Vagina (tissue), 2 donors: ENCODE measurements around the gene NEB. TPM values are rescaled to one million over a fixed set of nuclear protein-coding genes. Genes with fewer than 3 reads are reported as not detected.

ENCODE experiments used
- DNase-seq, 2 donors: peaks; one replicate each; pipeline ENCODE4 v3.0.0-alpha.2; 2017; ENCODE audit errors: extremely low spot score in 2 of 2
- H3K27ac ChIP-seq: fragments of 200-600 bp; sonication (generic); one replicate; pipeline ENCODE4 v1.5.1; 2019
- H3K27me3 ChIP-seq: fragments of 200-600 bp; sonication (generic); one replicate; pipeline ENCODE4 v1.5.1; 2019
- H3K36me3 ChIP-seq, 2 donors: fragments of 200-600 bp; sonication (generic); one replicate each; pipeline ENCODE4 v1.5.1; 2017 to 2019
- H3K4me1 ChIP-seq: fragments of 200-600 bp; sonication (generic); one replicate; pipeline ENCODE4 v1.5.1; 2019
- H3K4me3 ChIP-seq, 2 donors: fragments of 200-600 bp; sonication (generic); 1 replicate in 1 of 2; 2 replicates in 1 of 2; pipeline ENCODE4 v1.5.1; 2016 to 2019
- H3K9me3 ChIP-seq: fragments of 200-600 bp; sonication (generic); one replicate; pipeline ENCODE4 v1.5.1; 2019
- POLR2A ChIP-seq, 2 donors: fragments of 450-650 bp; IDR thresholded peaks; one replicate each; pipeline ENCODE4 v1.6.1; 2017; ENCODE audit warnings: antibody characterized with exemption in 2 of 2, mild to moderate bottlenecking in 2 of 2, moderate library complexity in 2 of 2
- POLR2AphosphoS5 ChIP-seq, 2 donors: sonication (generic); formaldehyde crosslinking; IDR thresholded peaks; one replicate each; pipeline ENCODE4 v1.9.0; 2017; ENCODE audit warnings: antibody characterized with exemption in 2 of 2, mild to moderate bottlenecking in 2 of 2, low read depth in 1 of 2; ENCODE audit not compliant: insufficient read depth in 1 of 2
- intact Hi-C: fragments of 100-400 bp; cut with DNase I; formaldehyde crosslinking; loops from one replicate; pipeline ENCODE4 v1.15.1; 2023
- total RNA-seq: library from RNA; depleted of rRNA; stranded (reverse); fragments of >200 nt; gene quantifications from one replicate; pipeline ENCODE4 v1.2.3, GENCODE V29; 2016
- TF ChIP-seq, protein P1 (sequence below), 3 experiments: fragments of 450-650 bp in 2 of 3; fragments of 200-600 bp in 1 of 3; sonication (generic) in 1 of 3; IDR thresholded peaks; one replicate each; pipeline ENCODE4 v1.5.1; 2017 to 2019; ENCODE audit warnings: antibody characterized with exemption in 3 of 3, mild to moderate bottlenecking in 2 of 3, moderate library complexity in 2 of 3

The NEB gene
- total RNA-seq, 1 donor from 2014 or later = 0.98 TPM

DNA sequence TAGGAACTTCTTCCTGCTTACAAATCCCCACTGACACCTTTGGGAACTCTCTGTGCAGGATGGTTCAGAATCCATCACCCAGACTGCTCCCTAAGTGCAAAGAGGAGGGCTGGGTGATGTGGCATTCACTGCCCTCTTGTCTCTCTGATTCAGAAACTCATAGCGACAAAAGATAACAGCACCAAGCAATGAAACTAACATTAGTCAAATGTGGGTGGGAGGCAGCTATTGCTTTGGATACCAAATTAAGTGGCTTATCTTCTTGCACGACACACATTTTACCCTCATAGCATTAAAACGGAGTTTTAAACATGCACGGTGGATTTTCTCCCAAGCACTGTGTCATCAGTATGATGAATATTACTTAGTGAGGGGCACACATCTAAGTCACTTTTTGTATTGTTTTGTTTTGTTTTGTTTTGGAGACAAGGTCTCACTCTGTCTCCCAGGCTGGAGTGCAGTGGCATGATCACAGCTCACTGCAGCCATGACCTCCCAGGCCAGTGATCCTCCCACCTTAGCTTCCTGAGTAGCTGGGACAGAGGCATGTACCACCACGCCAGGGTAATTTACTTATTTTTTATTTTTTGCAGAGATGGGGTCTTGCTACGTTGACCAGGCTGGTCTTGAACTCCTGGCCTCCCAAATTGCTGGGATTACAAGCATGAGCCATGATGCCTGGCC is 40.9 kb upstream of the NEB start:
- no peaks in the 10 kb centered on the region for H3K27me3 ChIP-seq
- no peak for DNase-seq
- H3K4me3 ChIP-seq = no peak overlapping the region
- no peaks in the 10 kb centered on the region for H3K36me3 ChIP-seq
- H3K4me1 ChIP-seq = peaks cover 10% of the 10 kb centered on the region
- H3K27ac ChIP-seq = no peak overlapping the region
- TF ChIP-seq POLR2AphosphoS5 (IDR thresholded peaks at IDR 0.05; ENCODE audit: insufficient read depth in 1 of 2, low read depth in 1 of 2) = no peak
- no peak for TF ChIP-seq POLR2A (IDR thresholded peaks at IDR 0.05)
- TF ChIP-seq, protein P1, sequence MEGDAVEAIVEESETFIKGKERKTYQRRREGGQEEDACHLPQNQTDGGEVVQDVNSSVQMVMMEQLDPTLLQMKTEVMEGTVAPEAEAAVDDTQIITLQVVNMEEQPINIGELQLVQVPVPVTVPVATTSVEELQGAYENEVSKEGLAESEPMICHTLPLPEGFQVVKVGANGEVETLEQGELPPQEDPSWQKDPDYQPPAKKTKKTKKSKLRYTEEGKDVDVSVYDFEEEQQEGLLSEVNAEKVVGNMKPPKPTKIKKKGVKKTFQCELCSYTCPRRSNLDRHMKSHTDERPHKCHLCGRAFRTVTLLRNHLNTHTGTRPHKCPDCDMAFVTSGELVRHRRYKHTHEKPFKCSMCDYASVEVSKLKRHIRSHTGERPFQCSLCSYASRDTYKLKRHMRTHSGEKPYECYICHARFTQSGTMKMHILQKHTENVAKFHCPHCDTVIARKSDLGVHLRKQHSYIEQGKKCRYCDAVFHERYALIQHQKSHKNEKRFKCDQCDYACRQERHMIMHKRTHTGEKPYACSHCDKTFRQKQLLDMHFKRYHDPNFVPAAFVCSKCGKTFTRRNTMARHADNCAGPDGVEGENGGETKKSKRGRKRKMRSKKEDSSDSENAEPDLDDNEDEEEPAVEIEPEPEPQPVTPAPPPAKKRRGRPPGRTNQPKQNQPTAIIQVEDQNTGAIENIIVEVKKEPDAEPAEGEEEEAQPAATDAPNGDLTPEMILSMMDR (IDR thresholded peaks at IDR 0.05) = no peak
- intact Hi-C loops = no loop called here
- no peaks in the 10 kb centered on the region for H3K9me3 ChIP-seq

DNA sequence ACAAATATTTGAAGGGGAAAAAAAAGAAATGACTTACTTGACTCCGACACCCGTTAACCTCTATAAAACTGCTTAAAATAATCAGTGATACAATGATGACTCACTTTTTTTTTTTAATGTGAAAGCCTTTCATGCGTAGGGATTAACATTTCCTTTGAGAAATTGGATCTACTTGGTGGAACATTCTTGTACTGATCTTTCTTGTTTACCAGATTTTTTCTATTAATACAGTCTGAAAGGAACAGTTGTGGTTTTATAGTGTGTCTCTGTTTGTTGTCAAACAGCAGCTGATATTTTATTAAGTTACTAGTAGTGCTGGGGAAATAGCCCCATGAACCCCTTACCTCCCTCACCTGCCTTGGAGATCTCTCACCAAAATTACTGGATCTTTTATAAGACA is 40.2 kb upstream of the NEB start:
- H3K9me3 ChIP-seq = no peaks in the 10 kb centered on the region
- TF ChIP-seq POLR2AphosphoS5 (IDR thresholded peaks at IDR 0.05; ENCODE audit: insufficient read depth in 1 of 2, low read depth in 1 of 2) (peak; percentile 13 to 43), POLR2A (IDR thresholded peaks at IDR 0.05) (no peak)
- TF ChIP-seq, protein P1 (IDR thresholded peaks at IDR 0.05) = no peak
- H3K4me3 ChIP-seq = no peak overlapping the region
- H3K36me3 ChIP-seq = no peaks in the 10 kb centered on the region
- DNase-seq = no peak
- intact Hi-C loops = no loop called here
- H3K27me3 ChIP-seq = no peaks in the 10 kb centered on the region
- no peak overlapping the region for H3K27ac ChIP-seq
- H3K4me1 ChIP-seq = peaks cover 10% of the 10 kb centered on the region

DNA sequence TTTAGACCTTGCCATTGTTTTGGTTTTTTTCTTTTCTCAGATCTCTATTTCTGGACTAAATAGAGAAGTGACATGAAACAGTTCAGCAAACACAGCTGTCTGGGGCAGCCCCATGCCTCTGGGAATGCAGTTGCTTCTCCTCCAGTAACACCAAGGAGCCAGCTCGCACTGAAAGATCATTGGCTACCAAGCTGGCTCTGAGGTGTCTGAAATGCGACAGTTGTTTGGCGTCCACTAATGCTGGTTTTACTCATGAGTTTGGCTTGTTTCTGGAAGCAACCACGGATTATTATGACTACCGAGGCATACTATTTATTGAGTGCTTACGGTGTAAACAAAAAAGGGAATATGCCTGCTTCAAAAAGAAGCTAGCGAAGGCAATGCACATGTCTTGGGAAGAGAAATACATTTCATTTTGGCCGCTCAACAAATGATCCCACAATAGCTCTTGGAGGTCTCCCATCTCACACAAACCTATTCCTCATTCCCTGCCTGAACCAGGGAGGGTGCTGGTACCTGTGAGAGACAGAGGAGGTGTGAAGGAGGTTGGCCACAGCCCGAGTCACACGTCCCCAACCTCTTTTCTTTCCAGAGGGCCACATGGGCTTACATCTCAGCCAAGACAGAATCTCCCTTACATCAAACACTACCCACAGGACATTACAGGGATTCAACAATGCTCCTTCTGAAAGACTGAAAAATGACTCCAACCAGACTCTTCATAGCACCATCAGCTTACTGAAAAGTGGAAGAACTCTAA is 37.5 kb upstream of the NEB start:
- TF ChIP-seq, protein P1 (IDR thresholded peaks at IDR 0.05) = no peak
- TF ChIP-seq POLR2AphosphoS5 (IDR thresholded peaks at IDR 0.05; ENCODE audit: insufficient read depth in 1 of 2, low read depth in 1 of 2) = no peak
- TF ChIP-seq POLR2A (IDR thresholded peaks at IDR 0.05) = no peak
- no peaks in the 10 kb centered on the region for H3K27me3 ChIP-seq
- DNase-seq = no peak
- no peaks in the 10 kb centered on the region for H3K9me3 ChIP-seq
- no peak overlapping the region for H3K27ac ChIP-seq
- no peak overlapping the region for H3K4me3 ChIP-seq
- peaks cover 10% of the 10 kb centered on the region for H3K4me1 ChIP-seq
- intact Hi-C loops = no loop called here
- H3K36me3 ChIP-seq = no peaks in the 10 kb centered on the region

DNA sequence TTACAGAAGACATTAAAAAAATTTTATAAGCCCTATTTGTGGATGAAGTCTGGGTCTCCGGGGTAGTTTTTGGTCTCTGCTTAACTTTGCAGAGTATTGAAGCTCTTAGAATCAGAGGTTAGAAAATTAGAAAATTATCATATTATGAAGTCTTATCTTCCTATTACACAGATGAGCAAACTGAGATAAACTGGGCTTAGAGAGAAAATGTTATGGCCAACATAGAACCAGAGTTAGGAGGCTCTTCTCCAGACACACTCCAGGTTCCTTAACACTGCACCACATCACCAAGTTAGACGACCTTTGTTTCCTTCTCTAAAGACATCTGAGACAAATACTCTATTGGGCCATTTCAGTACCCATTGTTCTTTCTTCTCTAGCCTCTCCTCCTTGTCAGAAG is 36.7 kb upstream of the NEB start:
- H3K9me3 ChIP-seq = no peaks in the 10 kb centered on the region
- no peak overlapping the region for H3K4me3 ChIP-seq
- DNase-seq = no peak
- no peaks in the 10 kb centered on the region for H3K36me3 ChIP-seq
- intact Hi-C loops = no loop called here
- TF ChIP-seq, protein P1 (IDR thresholded peaks at IDR 0.05) = no peak
- no peak for TF ChIP-seq POLR2AphosphoS5 (IDR thresholded peaks at IDR 0.05; ENCODE audit: insufficient read depth in 1 of 2, low read depth in 1 of 2)
- no peak for TF ChIP-seq POLR2A (IDR thresholded peaks at IDR 0.05)
- peaks cover 10% of the 10 kb centered on the region for H3K4me1 ChIP-seq
- no peaks in the 10 kb centered on the region for H3K27me3 ChIP-seq
- no peak overlapping the region for H3K27ac ChIP-seq

DNA sequence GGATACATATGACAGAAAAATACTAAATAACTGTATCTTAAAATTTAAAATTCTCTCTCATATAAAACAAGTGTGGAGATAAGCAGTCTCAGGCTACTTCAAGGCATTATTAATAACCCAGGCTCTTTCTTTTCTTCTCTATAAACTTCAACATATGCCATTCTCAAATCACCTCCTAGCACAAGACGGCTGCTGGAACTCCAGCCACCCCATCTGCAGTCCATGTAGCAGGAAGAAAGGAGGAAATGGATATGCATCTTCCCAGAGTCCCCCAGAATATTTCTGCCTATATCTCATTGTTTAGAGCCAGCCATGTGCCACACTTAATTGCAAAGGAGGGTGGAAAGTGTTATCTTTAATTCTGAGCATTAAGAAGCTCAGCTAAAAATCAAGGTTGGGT is 35.3 kb upstream of the NEB start:
- TF ChIP-seq, protein P1 (IDR thresholded peaks at IDR 0.05) = no peak
- TF ChIP-seq POLR2AphosphoS5 (IDR thresholded peaks at IDR 0.05; ENCODE audit: insufficient read depth in 1 of 2, low read depth in 1 of 2) (no peak), POLR2A (IDR thresholded peaks at IDR 0.05) (no peak)
- peaks cover 10% of the 10 kb centered on the region for H3K4me1 ChIP-seq
- no peak overlapping the region for H3K27ac ChIP-seq
- no peaks in the 10 kb centered on the region for H3K36me3 ChIP-seq
- intact Hi-C loops = no loop called here
- H3K4me3 ChIP-seq = no peak overlapping the region
- DNase-seq = no peak
- H3K27me3 ChIP-seq = no peaks in the 10 kb centered on the region
- no peaks in the 10 kb centered on the region for H3K9me3 ChIP-seq
